SKM-1 (cell line): Measurements from ENCODE around the gene YPEL5.
A peak's percentile ranks its signal among the peaks of the same experiment; 100 is the strongest.

Experiments
- DNase-seq: peaks from one replicate; lab custom pipeline; 2025; ENCODE audit not compliant: unreplicated experiment; lab: John Stamatoyannopoulos, UW

The YPEL5 gene

GRCh38 chr2:30164131-30164925 lies 17.5 kb downstream of the YPEL5 start:
- no peak for DNase-seq

GRCh38 chr2:30165050-30165520 lies 18.3 kb downstream of the YPEL5 start:
- DNase-seq, result peak; percentile 96

- DNase-seq, result no peak
These were observed 18.8 kb downstream of the YPEL5 start for GRCh38 chr2:30165617-30166016.

- DNase-seq, result no peak
These were observed 25.8 kb downstream of the YPEL5 start for GRCh38 chr2:30172627-30173026.

GRCh38 chr2:30177440-30177839 lies 30.6 kb downstream of the YPEL5 start:
- no peak for DNase-seq

GRCh38 chr2:30177956-30178355 lies 31.1 kb downstream of the YPEL5 start:
- DNase-seq, result no peak

- DNase-seq, result no peak
These were observed 32.0 kb downstream of the YPEL5 start for GRCh38 chr2:30178618-30179434.

GRCh38 chr2:30179536-30179935 lies 32.7 kb downstream of the YPEL5 start:
- no peak for DNase-seq

GRCh38 chr2:30180226-30180625 lies 33.4 kb downstream of the YPEL5 start:
- DNase-seq, result no peak

GRCh38 chr2:30181176-30181575 lies 34.4 kb downstream of the YPEL5 start:
- no peak for DNase-seq

- DNase-seq, result no peak
These were observed 37.2 kb downstream of the YPEL5 start for GRCh38 chr2:30184035-30184434.

- peak; percentile 10 for DNase-seq
These were observed 38.4 kb downstream of the YPEL5 start for GRCh38 chr2:30185178-30185577.

- DNase-seq, result no peak
These were observed 41.5 kb downstream of the YPEL5 start for GRCh38 chr2:30188292-30188691.

- no peak for DNase-seq
These were observed 43.8 kb downstream of the YPEL5 start for GRCh38 chr2:30190637-30191036.

- DNase-seq, result no peak
These were observed 44.3 kb downstream of the YPEL5 start for GRCh38 chr2:30191107-30191506.

GRCh38 chr2:30191819-30192271 lies 45.0 kb downstream of the YPEL5 start:
- DNase-seq, result no peak

- no peak for DNase-seq
These were observed 45.5 kb downstream of the YPEL5 start for GRCh38 chr2:30192314-30192713.

- DNase-seq, result no peak
These were observed 46.4 kb downstream of the YPEL5 start for GRCh38 chr2:30193104-30193681.

GRCh38 chr2:30194421-30194820 lies 47.6 kb downstream of the YPEL5 start:
- no peak for DNase-seq

- DNase-seq, result no peak
These were observed 48.2 kb downstream of the YPEL5 start for GRCh38 chr2:30195016-30195415.

- DNase-seq, result no peak
These were observed 50.9 kb downstream of the YPEL5 start for GRCh38 chr2:30197570-30198192.
